Liver (tissue), 9 donors: ENCODE measurements around the gene HJV. TPM values are rescaled to one million over a fixed set of nuclear protein-coding genes. Genes with fewer than 3 reads are reported as not detected.

Source experiments
- DNase-seq: peaks from one replicate; pipeline ENCODE4 v3.0.0-alpha.2; 2017; ENCODE audit warnings: low spot score
- H3K27ac ChIP-seq, 2 donors: one replicate each; pipeline ENCODE4 v1.7.0; 2013; ENCODE audit warnings: inconsistent platforms in 2 of 2, low read length in 2 of 2, control low read depth in 1 of 2, low read depth in 1 of 2, mild to moderate bottlenecking in 1 of 2
- H3K27me3 ChIP-seq, 4 donors: one replicate each; pipeline versions ENCODE4 v1.6.1 to v1.7.0; 2013; ENCODE audit warnings: low read length in 3 of 4, inconsistent platforms in 1 of 4, mild to moderate bottlenecking in 1 of 4, moderate library complexity in 1 of 4; ENCODE audit not compliant: control insufficient read depth in 4 of 4, insufficient read depth in 4 of 4
- H3K36me3 ChIP-seq, 4 donors: one replicate each; pipeline versions ENCODE4 v1.6.1 to v1.7.0; 2013; ENCODE audit warnings: low read length in 3 of 4, mild to moderate bottlenecking in 3 of 4, low read depth in 1 of 4, moderate library complexity in 1 of 4; ENCODE audit not compliant: control insufficient read depth in 4 of 4, insufficient read depth in 3 of 4
- H3K4me1 ChIP-seq, 4 donors: one replicate each; pipeline versions ENCODE4 v1.6.1 to v1.7.0; 2013; ENCODE audit warnings: low read length in 3 of 4, mild to moderate bottlenecking in 3 of 4, moderate library complexity in 1 of 4; ENCODE audit not compliant: control insufficient read depth in 4 of 4, insufficient read depth in 4 of 4
- H3K4me3 ChIP-seq, 3 donors: one replicate each; pipeline versions ENCODE4 v1.6.1 to v1.7.0; 2013; ENCODE audit warnings: low read length in 3 of 3, control low read depth in 1 of 3, low read depth in 1 of 3, mild to moderate bottlenecking in 1 of 3
- H3K9ac ChIP-seq, 2 donors: one replicate each; pipeline ENCODE4 v1.7.0; 2013; ENCODE audit warnings: low read length in 2 of 2, mild to moderate bottlenecking in 2 of 2, moderate library complexity in 2 of 2, control low read depth in 1 of 2, low read depth in 1 of 2
- H3K9me3 ChIP-seq, 4 donors: one replicate each; pipeline versions ENCODE4 v1.6.1 to v1.7.0; 2013; ENCODE audit warnings: low read length in 3 of 4; ENCODE audit not compliant: control insufficient read depth in 4 of 4
- ATF3 ChIP-seq: IDR thresholded peaks from 2 replicates; pipeline ENCODE4 v1.6.1; 2016; ENCODE audit warnings: antibody characterized with exemption
- CTCF ChIP-seq: fragments of 150-350 bp; IDR thresholded peaks from 2 replicates; pipeline ENCODE4 v1.5.1; 2017; ENCODE audit warnings: improper control_type of control experiment, low read depth, low read length; ENCODE audit not compliant: missing input control
- EGR1 ChIP-seq, 2 donors: IDR thresholded peaks; 2 replicates each; pipeline ENCODE4 v1.6.1; 2016 to 2018; ENCODE audit warnings: antibody characterized with exemption in 2 of 2, low read depth in 2 of 2
- FOXA1 ChIP-seq: IDR thresholded peaks from 2 replicates; pipeline ENCODE4 v1.6.1; 2016; ENCODE audit warnings: antibody characterized with exemption
- FOXA2 ChIP-seq: IDR thresholded peaks from 2 replicates; pipeline ENCODE4 v1.6.1; 2016; ENCODE audit warnings: antibody characterized with exemption
- GABPA ChIP-seq, 2 donors: IDR thresholded peaks in 1 of 2; conservative IDR thresholded peaks in 1 of 2; 2 replicates each; pipeline ENCODE4 v1.6.1; 2016; ENCODE audit warnings: antibody characterized with exemption in 2 of 2, mild to moderate bottlenecking in 1 of 2, moderate library complexity in 1 of 2
- HNF4A ChIP-seq, 2 donors: conservative IDR thresholded peaks; 2 replicates each; pipeline ENCODE4 v1.6.1; 2016; ENCODE audit warnings: antibody characterized with exemption in 2 of 2, mild to moderate bottlenecking in 2 of 2
- HNF4G ChIP-seq: IDR thresholded peaks from 2 replicates; pipeline ENCODE4 v1.6.1; 2016; ENCODE audit warnings: antibody characterized with exemption
- JUND ChIP-seq, 2 donors: IDR thresholded peaks; 2 replicates each; pipeline ENCODE4 v1.6.1; 2016; ENCODE audit warnings: antibody characterized with exemption in 2 of 2
- MAX ChIP-seq: IDR thresholded peaks from 2 replicates; pipeline ENCODE4 v1.6.1; 2016; ENCODE audit warnings: antibody characterized with exemption
- NR2F2 ChIP-seq: IDR thresholded peaks from 2 replicates; pipeline ENCODE4 v1.6.1; 2016; ENCODE audit warnings: antibody characterized with exemption
- RAD21 ChIP-seq, 2 donors: IDR thresholded peaks; 2 replicates each; pipeline ENCODE4 v1.6.1; 2016; ENCODE audit warnings: antibody characterized with exemption in 2 of 2, mild to moderate bottlenecking in 2 of 2
- REST ChIP-seq: IDR thresholded peaks from 2 replicates; pipeline ENCODE4 v1.6.1; 2016; ENCODE audit warnings: antibody characterized with exemption, mild to moderate bottlenecking
- RXRA ChIP-seq, 2 donors: IDR thresholded peaks; 2 replicates each; pipeline ENCODE4 v1.6.1; 2017 to 2018; ENCODE audit warnings: antibody characterized with exemption in 2 of 2, mild to moderate bottlenecking in 1 of 2
- SP1 ChIP-seq: IDR thresholded peaks from 2 replicates; pipeline ENCODE4 v1.6.1; 2018; ENCODE audit warnings: antibody characterized with exemption, mild to moderate bottlenecking
- TAF1 ChIP-seq: conservative IDR thresholded peaks from 2 replicates; pipeline ENCODE4 v1.6.1; 2016; ENCODE audit warnings: antibody characterized with exemption, mild to moderate bottlenecking
- YY1 ChIP-seq: IDR thresholded peaks from 2 replicates; pipeline ENCODE4 v1.6.1; 2016; ENCODE audit warnings: antibody characterized with exemption, mild to moderate bottlenecking
- ZBTB33 ChIP-seq: IDR thresholded peaks from 2 replicates; pipeline ENCODE4 v1.6.1; 2016; ENCODE audit warnings: antibody characterized with exemption
- WGBS: extraction: QIAGEN DNeasy Blood & Tissue Kit; methylation state at CpG from one replicate; pipeline ENCODE4 v1.1.7; 2013; 5-methylcytosine and 5-hydroxymethylcytosine counted together
- polyA plus RNA-seq, 2 donors: library from polyadenylated mRNA; stranded (reverse) in 1 of 2; unstranded in 1 of 2; fragments of 200-250 nt in 1 of 2; fragments of >200 nt in 1 of 2; fragmentation: Nextera tagmentation in 1 of 2; extraction: Ambion mirVana in 1 of 2; gene quantifications; one replicate each; pipeline versions ENCODE4 v1.2.1 to v1.2.3, GENCODE V29; 2013 to 2015
- total RNA-seq, 2 donors: library from RNA; depleted of rRNA; stranded (reverse); fragments of >200 nt; gene quantifications; one replicate each; pipeline ENCODE4 v1.2.3, GENCODE V29; 2014
- donor health status: healthy.
- donor health status: healthy.
- donor health status: healthy.
- donor health status: healthy.
- donor health status: healthy.

HJV gene
- total and polyA plus RNA-seq, 4 donors: 68.0 to 138 (median 97.6) TPM

GRCh38 chr1:145985502-145986439, 35.8 kb downstream of the HJV start:
- no peaks in the 10 kb centered on the region for H3K27me3 ChIP-seq
- 48% methylated on average over 15 of the region's 15 CpGs for WGBS
- H3K9me3 ChIP-seq: no peaks in the 10 kb centered on the region
- no peak for TF ChIP-seq CTCF
- TF ChIP-seq ATF3: peak; percentile 17
- peak; percentile 30 to 62 for TF ChIP-seq JUND (IDR thresholded peaks at IDR 0.05)
- TF ChIP-seq SP1: peak; percentile 66
- no peak for TF ChIP-seq TAF1
- TF ChIP-seq REST: no peak
- TF ChIP-seq ZBTB33: no peak
- no peak for TF ChIP-seq RAD21 (IDR thresholded peaks at IDR 0.05)
- peak; percentile 65 for TF ChIP-seq NR2F2
- TF ChIP-seq FOXA2: no peak
- peak; percentile 76 to 84 for TF ChIP-seq RXRA (IDR thresholded peaks at IDR 0.05)
- TF ChIP-seq GABPA (IDR thresholded peaks at IDR 0.05 in 1 of 2, conservative IDR thresholded peaks at IDR 0.05 in 1 of 2): no peak
- TF ChIP-seq EGR1 (IDR thresholded peaks at IDR 0.05; ENCODE audit: low read depth in 2 of 2): no peak
- TF ChIP-seq YY1: peak; percentile 10
- peak; percentile 60 for TF ChIP-seq MAX
- no peak for TF ChIP-seq FOXA1
- TF ChIP-seq HNF4G: no peak
- peak; percentile 64 to 65 for TF ChIP-seq HNF4A (conservative IDR thresholded peaks at IDR 0.05)
- H3K9ac ChIP-seq: no peak overlapping the region
- H3K27ac ChIP-seq: peak overlapping the region; percentile 58 to 61
- peaks cover 21 to 43% (median 27%) of the 10 kb centered on the region in 4 donors for H3K4me1 ChIP-seq
- no peak overlapping the region for H3K4me3 ChIP-seq
- DNase-seq: no peak
- no peaks in the 10 kb centered on the region for H3K36me3 ChIP-seq
